GM23338 (cell line): ENCODE measurements around the gene KNTC1. TPM values are rescaled to one million over a fixed set of nuclear protein-coding genes. Genes with fewer than 3 reads are reported as not detected.

Source experiments
- ATAC-seq: fragments of 200-7000 bp; cut with Tn5 transposase; 3 replicates; pipeline ENCODE4 v1.9.1; 2020
- DNase-seq: peaks from one replicate; pipeline ENCODE4 v3.0.0-alpha.2; 2015; ENCODE audit warnings: low spot score
- H2AFZ ChIP-seq: fragments of 200-600 bp; sonication (generic); 2 replicates; pipeline ENCODE4 v1.8.0; 2016; ENCODE audit warnings: antibody characterized with exemption, mild to moderate bottlenecking, moderate library complexity
- H3F3A ChIP-seq: fragments of 200-600 bp; sonication (generic); replicated peaks from 2 replicates; pipeline ENCODE4 v1.8.0; 2017; ENCODE audit warnings: antibody characterized with exemption, mixed run types, low read depth
- H3K27ac ChIP-seq: fragments of 200-600 bp; sonication (generic); 2 replicates; pipeline ENCODE4 v1.6.1; 2016; ENCODE audit warnings: low read depth
- H3K27me3 ChIP-seq: fragments of 200-600 bp; sonication (generic); 2 replicates; pipeline ENCODE4 v1.8.0; 2016; ENCODE audit warnings: mild to moderate bottlenecking, mixed run types, moderate library complexity; ENCODE audit not compliant: insufficient read depth
- H3K36me3 ChIP-seq: fragments of 200-600 bp; sonication (generic); 2 replicates; pipeline ENCODE4 v1.8.0; 2016; ENCODE audit warnings: mild to moderate bottlenecking; ENCODE audit not compliant: insufficient read depth
- H3K4me1 ChIP-seq: fragments of 200-600 bp; sonication (generic); 2 replicates; pipeline ENCODE4 v1.8.0; 2016; ENCODE audit warnings: mild to moderate bottlenecking, moderate library complexity; ENCODE audit not compliant: insufficient read depth
- H3K4me2 ChIP-seq: fragments of 200-600 bp; sonication (generic); 2 replicates; pipeline ENCODE4 v1.7.1; 2017; ENCODE audit warnings: mixed run types
- H3K4me3 ChIP-seq: fragments of 200-600 bp; sonication (generic); 2 replicates; pipeline ENCODE4 v1.6.1; 2016; ENCODE audit warnings: mixed run types
- H3K79me2 ChIP-seq: fragments of 200-600 bp; sonication (generic); replicated peaks from 2 replicates; pipeline ENCODE4 v1.8.0; 2017; ENCODE audit warnings: mild to moderate bottlenecking; ENCODE audit not compliant: insufficient read depth
- H3K9me2 ChIP-seq: fragments of 200-600 bp; sonication (generic); 2 replicates; pipeline ENCODE4 v1.8.0; 2017; ENCODE audit not compliant: insufficient read depth
- H4K20me1 ChIP-seq: fragments of 200-600 bp; sonication (generic); replicated peaks from 2 replicates; pipeline ENCODE4 v1.8.0; 2017; ENCODE audit warnings: mild to moderate bottlenecking; ENCODE audit not compliant: insufficient read depth
- H3K27ac Mint-ChIP-seq: 2 replicates; pipeline ENCODE4 v1.8.0; 2020; ENCODE audit warnings: inconsistent platforms, mild to moderate bottlenecking, moderate library complexity, mixed read lengths
- H3K27me3 Mint-ChIP-seq: 3 replicates; pipeline ENCODE4 v1.8.0; 2022; ENCODE audit warnings: low read depth, mild to moderate bottlenecking, moderate library complexity, mixed read lengths, inconsistent platforms; ENCODE audit not compliant: insufficient read depth, poor library complexity
- H3K36me3 Mint-ChIP-seq: 3 replicates; pipeline ENCODE4 v1.8.0; 2021; ENCODE audit warnings: low read depth, mild to moderate bottlenecking, inconsistent platforms, moderate library complexity, mixed read lengths
- H3K4me1 Mint-ChIP-seq: 3 replicates; pipeline ENCODE4 v1.8.0; 2020; ENCODE audit warnings: mild to moderate bottlenecking, inconsistent platforms, mixed read lengths
- H3K4me3 Mint-ChIP-seq: 3 replicates; pipeline ENCODE4 v1.8.0; 2021; ENCODE audit warnings: moderate library complexity, mild to moderate bottlenecking, inconsistent platforms, mixed read lengths
- H3K9me3 Mint-ChIP-seq: 3 replicates; pipeline ENCODE4 v1.8.0; 2020; ENCODE audit warnings: moderate library complexity, mild to moderate bottlenecking, inconsistent platforms, mixed read lengths
- CREB1 ChIP-seq: fragments of 250-450 bp; sonication (Bioruptor Pico); IDR thresholded peaks from 2 replicates; pipeline ENCODE4 v1.5.0; 2020; ENCODE audit warnings: low read depth, mild to moderate bottlenecking, moderate library complexity
- CTCF ChIP-seq, 2 experiments: fragments of 200-600 bp in 1 of 2; sonication (generic) in 1 of 2; conservative IDR thresholded peaks; 2 replicates each; pipeline versions ENCODE4 v1.5.1 to v1.6.1; 2016 to 2017; ENCODE audit warnings: antibody characterized with exemption in 2 of 2, low read depth in 2 of 2, mild to moderate bottlenecking in 2 of 2, moderate library complexity in 1 of 2
- EZH2 ChIP-seq: fragments of 200-600 bp; sonication (generic); IDR thresholded peaks from one replicate; pipeline ENCODE4 v1.8.0; 2017; ENCODE audit warnings: antibody characterized with exemption, mild to moderate bottlenecking, low read depth; ENCODE audit not compliant: unreplicated experiment
- NANOG ChIP-seq: IDR thresholded peaks from 2 replicates; pipeline ENCODE4 v1.6.1; 2016; ENCODE audit warnings: antibody characterized with exemption, borderline replicate concordance
- REST ChIP-seq: IDR thresholded peaks from one replicate; pipeline ENCODE4 v1.6.1; 2018; ENCODE audit warnings: antibody characterized with exemption; ENCODE audit not compliant: unreplicated experiment
- STAT1 ChIP-seq: IDR thresholded peaks from one replicate; pipeline ENCODE4 v1.6.1; 2016; ENCODE audit warnings: antibody characterized with exemption; ENCODE audit not compliant: unreplicated experiment
- ZNF114 ChIP-seq: fragments of 250-450 bp; sonication (Bioruptor Pico); IDR thresholded peaks from 2 replicates; pipeline ENCODE4 v1.5.0; 2020; ENCODE audit warnings: mild to moderate bottlenecking, moderate library complexity
- ZNF462 ChIP-seq: fragments of 250-450 bp; sonication (Bioruptor Pico); IDR thresholded peaks from 2 replicates; pipeline ENCODE4 v1.5.0; 2020; ENCODE audit warnings: mild to moderate bottlenecking, moderate library complexity
- polyA plus RNA-seq: library from polyadenylated mRNA; unstranded; fragments of >200 nt; fragmentation: Nextera tagmentation; extraction: Ambion mirVana; gene quantifications from 2 replicates; pipeline ENCODE4 v1.2.1, GENCODE V29; 2016
- total RNA-seq: library from RNA; depleted of rRNA; stranded (reverse); fragments of >200 nt; shearing (Covaris generic); gene quantifications from 2 replicates; pipeline ENCODE4 v1.2.3, GENCODE V29; 2014

Gene KNTC1
- total and polyA plus RNA-seq, 2 experiments from 2014 or later, result 55.2 to 98.0 TPM

- TF ChIP-seq CTCF (conservative IDR thresholded peaks at IDR 0.05; ENCODE audit: low read depth in 2 of 2), result no peak
Observed at GRCh38 chr12:122528992-122529391, 1.9 kb downstream of the KNTC1 start (continued).

- ATAC-seq, result no peak
- H3K27me3 Mint-ChIP-seq, result no peaks in the 10 kb centered on the region
- H3K4me3 Mint-ChIP-seq, result no peak overlapping the region
- Histone ChIP-seq H3F3A (no peaks in the 10 kb centered on the region), H3K4me1 (no peaks in the 10 kb centered on the region), H3K9me2 (no peaks in the 10 kb centered on the region), H2AFZ (no peak overlapping the region), H3K4me2 (no peak overlapping the region), H3K27me3 (no peaks in the 10 kb centered on the region), H3K36me3 (peaks cover 36% of the 10 kb centered on the region), H3K4me3 (no peak overlapping the region), H3K27ac (no peak overlapping the region), H4K20me1 (peaks cover 14% of the 10 kb centered on the region; the same call in 1 of the 2 replicates), H3K79me2 (peaks cover 44% of the 10 kb centered on the region)
- H3K36me3 Mint-ChIP-seq, result peaks cover 62% of the 10 kb centered on the region
- TF ChIP-seq CREB1 (CRISPR knock-in tag), result no peak
- TF ChIP-seq ZNF114, result no peak
- TF ChIP-seq STAT1, result no peak
- H3K9me3 Mint-ChIP-seq, result no peaks in the 10 kb centered on the region
- H3K4me1 Mint-ChIP-seq, result no peaks in the 10 kb centered on the region
- no peak for DNase-seq
- no peak overlapping the region for H3K27ac Mint-ChIP-seq
Observed at GRCh38 chr12:122533856-122534255, 6.8 kb downstream of the KNTC1 start.

- H3K4me1 Mint-ChIP-seq, result no peaks in the 10 kb centered on the region
- H3K4me3 ChIP-seq, result no peak overlapping the region
- peaks cover 59% of the 10 kb centered on the region for H3K36me3 Mint-ChIP-seq
- no peak overlapping the region for H3K4me2 ChIP-seq
- H3K9me3 Mint-ChIP-seq, result no peaks in the 10 kb centered on the region
- no peaks in the 10 kb centered on the region for H3K27me3 Mint-ChIP-seq
- no peaks in the 10 kb centered on the region for H3F3A ChIP-seq
- H3K36me3 ChIP-seq, result peaks cover 28% of the 10 kb centered on the region
- DNase-seq, result no peak
- H3K4me1 ChIP-seq, result no peaks in the 10 kb centered on the region
- peaks cover 15% of the 10 kb centered on the region for H3K79me2 ChIP-seq
- H3K27ac ChIP-seq, result no peak overlapping the region
- H3K4me3 Mint-ChIP-seq, result no peak overlapping the region
- peaks cover 9% of the 10 kb centered on the region for H4K20me1 ChIP-seq
- H2AFZ ChIP-seq, result no peak overlapping the region
- no peak for ATAC-seq
- H3K27me3 ChIP-seq, result no peaks in the 10 kb centered on the region
- no peaks in the 10 kb centered on the region for H3K9me2 ChIP-seq
- no peak overlapping the region for H3K27ac Mint-ChIP-seq
- no peak for TF ChIP-seq REST
- TF ChIP-seq CREB1 (CRISPR knock-in tag), result no peak
- no peak for TF ChIP-seq EZH2
- TF ChIP-seq NANOG, result no peak
- no peak for TF ChIP-seq ZNF462 (CRISPR knock-in tag)
Observed at GRCh38 chr12:122537021-122537420, 10.0 kb downstream of the KNTC1 start.
